ENCODE results near the gene CRTC1.

CRTC1 gene

DNA sequence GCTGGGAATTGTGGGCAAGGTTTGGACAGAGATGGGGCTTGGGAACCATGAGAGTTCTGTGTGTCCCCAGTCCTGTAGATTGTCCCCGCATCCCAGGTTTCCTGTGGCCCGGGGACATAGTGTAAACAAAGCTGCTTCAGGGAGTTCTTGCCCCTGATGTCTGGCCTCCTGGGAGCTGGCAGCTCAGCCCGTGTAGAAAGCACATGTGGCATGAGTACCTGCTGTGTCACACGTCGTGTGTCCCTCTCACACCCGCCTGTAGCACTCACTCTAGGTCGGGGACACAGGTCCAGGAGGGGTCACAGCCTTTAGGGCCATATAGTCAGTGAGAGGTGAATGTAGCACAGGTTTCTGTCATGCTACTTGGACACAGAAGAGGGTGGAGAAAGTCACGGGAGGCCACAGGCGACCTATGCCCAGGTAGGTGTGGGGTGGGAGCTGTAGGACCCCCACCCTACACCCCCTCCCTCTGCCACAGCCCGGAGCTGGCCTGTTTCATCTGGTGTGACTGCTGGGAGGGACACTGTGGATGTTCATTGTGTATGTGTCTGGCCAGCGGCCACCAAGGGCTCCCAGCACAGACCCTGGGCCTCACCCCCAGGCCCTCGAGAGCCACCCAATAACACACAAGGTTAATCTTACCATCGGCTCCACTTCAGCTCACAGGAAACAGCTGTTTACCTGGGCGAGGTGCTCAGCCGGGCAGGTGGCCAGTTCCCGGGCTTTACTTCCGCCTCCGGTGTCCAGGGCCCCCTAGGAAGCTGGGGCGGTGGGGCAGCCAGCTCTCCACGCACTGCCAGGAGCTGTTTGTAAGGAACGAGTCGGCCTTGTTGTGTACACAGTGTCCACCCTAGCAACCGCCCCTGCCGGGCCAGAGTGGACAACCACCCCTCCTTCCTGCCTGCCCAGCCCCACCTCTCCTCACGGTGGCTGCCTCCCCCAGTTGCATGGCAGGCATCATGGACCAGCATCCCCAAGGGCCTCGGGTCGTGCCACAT is 57.9 kb downstream of the CRTC1 start:
- H3K4me3 ChIP-seq (ENCODE audit: low read length), result no peak overlapping the region
- H3K27ac ChIP-seq (ENCODE audit: low read length), result no peak overlapping the region
- no peaks in the 10 kb centered on the region for H3K27me3 ChIP-seq (replicated peaks; ENCODE audit: insufficient read depth, low read length)
- H3F3A ChIP-seq (ENCODE audit: insufficient read depth, low read length), result no peaks in the 10 kb centered on the region
- no peaks in the 10 kb centered on the region for H3K9me2 ChIP-seq (replicated peaks; ENCODE audit: insufficient read depth, low read length)
- no peaks in the 10 kb centered on the region for H4K20me1 ChIP-seq (ENCODE audit: insufficient read depth, low read length)
- DNase-seq, result no peak
- no peaks in the 10 kb centered on the region for H3K79me2 ChIP-seq (ENCODE audit: low read length)
- H3K4me2 ChIP-seq (ENCODE audit: low read depth, low read length), result no peak overlapping the region
- no peak overlapping the region for H3K9ac ChIP-seq (ENCODE audit: low read length)
- H2AFZ ChIP-seq (ENCODE audit: low read length), result no peak overlapping the region
- no peaks in the 10 kb centered on the region for H3K36me3 ChIP-seq (replicated peaks; ENCODE audit: insufficient read depth, low read length)
- TF ChIP-seq EZH2 (optimal IDR thresholded peaks at IDR 0.05; ENCODE audit: low read depth, low read length), result no peak
- TF ChIP-seq, protein P1, sequence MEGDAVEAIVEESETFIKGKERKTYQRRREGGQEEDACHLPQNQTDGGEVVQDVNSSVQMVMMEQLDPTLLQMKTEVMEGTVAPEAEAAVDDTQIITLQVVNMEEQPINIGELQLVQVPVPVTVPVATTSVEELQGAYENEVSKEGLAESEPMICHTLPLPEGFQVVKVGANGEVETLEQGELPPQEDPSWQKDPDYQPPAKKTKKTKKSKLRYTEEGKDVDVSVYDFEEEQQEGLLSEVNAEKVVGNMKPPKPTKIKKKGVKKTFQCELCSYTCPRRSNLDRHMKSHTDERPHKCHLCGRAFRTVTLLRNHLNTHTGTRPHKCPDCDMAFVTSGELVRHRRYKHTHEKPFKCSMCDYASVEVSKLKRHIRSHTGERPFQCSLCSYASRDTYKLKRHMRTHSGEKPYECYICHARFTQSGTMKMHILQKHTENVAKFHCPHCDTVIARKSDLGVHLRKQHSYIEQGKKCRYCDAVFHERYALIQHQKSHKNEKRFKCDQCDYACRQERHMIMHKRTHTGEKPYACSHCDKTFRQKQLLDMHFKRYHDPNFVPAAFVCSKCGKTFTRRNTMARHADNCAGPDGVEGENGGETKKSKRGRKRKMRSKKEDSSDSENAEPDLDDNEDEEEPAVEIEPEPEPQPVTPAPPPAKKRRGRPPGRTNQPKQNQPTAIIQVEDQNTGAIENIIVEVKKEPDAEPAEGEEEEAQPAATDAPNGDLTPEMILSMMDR (IDR thresholded peaks at IDR 0.05; ENCODE audit: low read length), result no peak
- TF ChIP-seq EZH2phosphoT487 (IDR thresholded peaks at IDR 0.05; ENCODE audit: low read length), result no peak
- H3K9me3 ChIP-seq (replicated peaks; ENCODE audit: insufficient read depth, low read length), result no peaks in the 10 kb centered on the region
- H3K4me1 ChIP-seq (ENCODE audit: low read length), result no peaks in the 10 kb centered on the region

DNA sequence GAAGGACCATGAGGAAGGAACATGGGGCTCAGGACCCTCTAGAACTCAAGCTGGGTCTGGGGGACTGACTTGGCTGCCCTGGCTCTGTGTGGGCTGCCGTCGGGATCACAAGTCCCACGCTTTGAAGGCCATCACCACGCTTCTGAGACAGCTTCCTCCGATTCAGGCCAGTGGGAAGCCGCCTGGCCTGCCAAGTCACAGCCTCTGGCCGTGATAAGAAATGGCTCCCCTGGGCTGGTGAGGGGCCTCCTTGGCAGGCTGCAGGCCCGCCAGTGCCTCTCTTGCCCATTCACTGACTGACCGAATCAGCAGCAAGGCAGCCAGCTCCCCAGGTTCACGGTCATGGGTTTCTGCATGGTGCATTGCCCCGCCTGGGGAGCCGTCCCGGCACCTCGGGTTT is 58.8 kb downstream of the CRTC1 start:
- H3K4me1 ChIP-seq (ENCODE audit: low read length), result no peaks in the 10 kb centered on the region

DNA sequence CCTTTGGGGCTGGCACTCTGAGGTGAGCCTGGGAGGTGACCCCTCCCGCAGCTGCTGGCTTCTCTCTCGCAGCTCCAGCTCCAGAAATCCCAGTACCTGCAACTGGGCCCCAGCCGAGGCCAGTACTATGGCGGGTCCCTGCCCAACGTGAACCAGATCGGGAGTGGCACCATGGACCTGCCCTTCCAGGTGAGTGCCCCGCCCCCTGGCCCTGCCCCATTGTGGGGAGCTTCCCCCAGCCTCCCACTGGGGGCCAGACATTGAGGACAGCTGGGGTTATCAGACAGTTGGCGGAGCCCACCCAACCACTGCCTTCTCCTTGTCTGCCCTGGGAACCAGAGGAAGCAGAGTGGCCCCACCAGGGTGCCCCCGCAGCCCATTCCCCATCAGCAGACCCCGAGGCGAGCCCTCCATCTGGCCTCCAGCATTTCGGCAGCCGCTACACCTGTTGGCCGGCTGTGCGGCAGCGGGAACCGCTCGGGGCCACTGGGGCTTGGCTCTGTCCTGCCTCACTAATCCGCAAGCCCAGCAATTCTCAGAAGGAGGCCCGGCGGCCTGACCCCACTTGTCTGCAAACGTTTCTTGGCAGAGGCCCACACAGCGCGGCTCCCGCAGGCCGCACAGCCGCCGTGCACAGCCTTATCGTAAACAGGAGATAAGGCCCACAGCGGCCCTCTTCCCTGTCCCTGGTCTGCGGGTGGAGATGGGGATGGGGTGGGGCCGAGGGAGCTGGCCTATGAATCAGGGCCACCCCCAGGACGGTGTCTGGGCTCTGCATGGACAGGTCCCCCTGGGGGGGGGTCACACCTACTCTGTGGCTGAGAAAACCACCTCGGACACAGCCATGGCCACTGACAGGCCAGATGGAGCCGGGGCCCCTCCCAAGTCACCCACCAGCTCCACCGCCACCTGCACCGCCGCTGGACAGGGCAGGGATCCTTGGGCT is 59.6 kb downstream of the CRTC1 start:
- no peak overlapping the region for H2AFZ ChIP-seq (ENCODE audit: low read length)
- DNase-seq, result no peak
- H3K4me1 ChIP-seq (ENCODE audit: low read length), result no peaks in the 10 kb centered on the region
- no peaks in the 10 kb centered on the region for H3K36me3 ChIP-seq (replicated peaks; ENCODE audit: insufficient read depth, low read length)
- H3K9ac ChIP-seq (ENCODE audit: low read length), result no peak overlapping the region
- no peaks in the 10 kb centered on the region for H4K20me1 ChIP-seq (ENCODE audit: insufficient read depth, low read length)
- H3K9me2 ChIP-seq (replicated peaks; ENCODE audit: insufficient read depth, low read length), result no peaks in the 10 kb centered on the region
- no peak for TF ChIP-seq EZH2 (optimal IDR thresholded peaks at IDR 0.05; ENCODE audit: low read depth, low read length)
- TF ChIP-seq EZH2phosphoT487 (IDR thresholded peaks at IDR 0.05; ENCODE audit: low read length), result no peak
- TF ChIP-seq, protein P1 (IDR thresholded peaks at IDR 0.05; ENCODE audit: low read length), result no peak
- no peaks in the 10 kb centered on the region for H3K27me3 ChIP-seq (replicated peaks; ENCODE audit: insufficient read depth, low read length)
- no peaks in the 10 kb centered on the region for H3F3A ChIP-seq (ENCODE audit: insufficient read depth, low read length)
- no peaks in the 10 kb centered on the region for H3K79me2 ChIP-seq (ENCODE audit: low read length)
- H3K9me3 ChIP-seq (replicated peaks; ENCODE audit: insufficient read depth, low read length), result no peaks in the 10 kb centered on the region
- no peak overlapping the region for H3K4me2 ChIP-seq (ENCODE audit: low read depth, low read length)
- no peak overlapping the region for H3K27ac ChIP-seq (ENCODE audit: low read length)
- H3K4me3 ChIP-seq (ENCODE audit: low read length), result no peak overlapping the region

More for the DNA sequence above, 58.8 kb downstream of the CRTC1 start:
- Histone ChIP-seq H3F3A (ENCODE audit: insufficient read depth, low read length) (no peaks in the 10 kb centered on the region), H3K79me2 (ENCODE audit: low read length) (no peaks in the 10 kb centered on the region), H2AFZ (ENCODE audit: low read length) (no peak overlapping the region), H3K9me2 (replicated peaks; ENCODE audit: insufficient read depth, low read length) (no peaks in the 10 kb centered on the region), H3K27ac (ENCODE audit: low read length) (no peak overlapping the region), H3K9ac (ENCODE audit: low read length) (no peak overlapping the region), H3K4me2 (ENCODE audit: low read depth, low read length) (no peak overlapping the region), H3K36me3 (replicated peaks; ENCODE audit: insufficient read depth, low read length) (no peaks in the 10 kb centered on the region), H3K9me3 (replicated peaks; ENCODE audit: insufficient read depth, low read length) (no peaks in the 10 kb centered on the region), H3K4me3 (ENCODE audit: low read length) (no peak overlapping the region), H4K20me1 (ENCODE audit: insufficient read depth, low read length) (no peaks in the 10 kb centered on the region), H3K27me3 (replicated peaks; ENCODE audit: insufficient read depth, low read length) (no peaks in the 10 kb centered on the region)
- TF ChIP-seq, protein P1 (IDR thresholded peaks at IDR 0.05; ENCODE audit: low read length), result no peak
- no peak for TF ChIP-seq EZH2 (optimal IDR thresholded peaks at IDR 0.05; ENCODE audit: low read depth, low read length)
- TF ChIP-seq EZH2phosphoT487 (IDR thresholded peaks at IDR 0.05; ENCODE audit: low read length), result no peak
- DNase-seq, result no peak

Measured in MM.1S (cell line).